H9 (cell line): ENCODE results near the gene S1PR3. TPM values are rescaled to one million over a fixed set of nuclear protein-coding genes. Genes with fewer than 3 reads are reported as not detected.
A peak's percentile ranks its signal among the peaks of the same experiment; 100 is the strongest.

Source experiments
- DNase-seq: peaks from one replicate; pipeline ENCODE4 v3.0.0-alpha.2; 2017
- H2AFZ ChIP-seq: one replicate; pipeline ENCODE4 v1.6.1; 2013; ENCODE audit warnings: mild to moderate bottlenecking, low read length, control low read depth, moderate library complexity
- H2AK5ac ChIP-seq: 2 replicates; pipeline ENCODE4 v1.6.1; 2013; ENCODE audit warnings: low read length, control low read depth, mixed read lengths; ENCODE audit not compliant: insufficient read length
- H2BK120ac ChIP-seq: one replicate; pipeline ENCODE4 v1.6.1; 2013; ENCODE audit warnings: low read depth, mild to moderate bottlenecking, low read length, control low read depth, inconsistent platforms; ENCODE audit not compliant: poor library complexity, severe bottlenecking
- H2BK12ac ChIP-seq: 2 replicates; pipeline ENCODE4 v1.6.1; 2013; ENCODE audit warnings: low read length, control low read depth, mixed read lengths, low read depth; ENCODE audit not compliant: insufficient read length
- H2BK15ac ChIP-seq: 2 replicates; pipeline ENCODE4 v1.6.1; 2013; ENCODE audit warnings: low read depth, low read length, control low read depth
- H2BK20ac ChIP-seq: one replicate; pipeline ENCODE4 v1.6.1; 2013; ENCODE audit warnings: low read depth, mild to moderate bottlenecking, low read length, control low read depth, inconsistent platforms; ENCODE audit not compliant: poor library complexity, severe bottlenecking
- H2BK5ac ChIP-seq: 2 replicates; pipeline ENCODE4 v1.6.1; 2013; ENCODE audit warnings: low read length, control low read depth, mixed read lengths; ENCODE audit not compliant: insufficient read length
- H3K14ac ChIP-seq: 2 replicates; pipeline ENCODE4 v1.6.1; 2013; ENCODE audit warnings: low read length, control low read depth; ENCODE audit not compliant: insufficient read depth
- H3K18ac ChIP-seq: 2 replicates; pipeline ENCODE4 v1.6.1; 2013; ENCODE audit warnings: low read depth, mild to moderate bottlenecking, mixed read lengths, low read length, control low read depth; ENCODE audit not compliant: insufficient read length
- H3K23ac ChIP-seq: 2 replicates; pipeline ENCODE4 v1.6.1; 2013; ENCODE audit warnings: low read length, control low read depth, mixed read lengths, low read depth; ENCODE audit not compliant: insufficient read length
- H3K23me2 ChIP-seq: 2 replicates; pipeline ENCODE4 v1.6.1; 2013; ENCODE audit warnings: low read depth, mild to moderate bottlenecking, mixed read lengths, low read length, control low read depth; ENCODE audit not compliant: insufficient read length, poor library complexity, severe bottlenecking
- H3K27ac ChIP-seq: 2 replicates; pipeline ENCODE4 v1.5.1; 2013; ENCODE audit warnings: low read length, control low read depth, mixed read lengths, low read depth; ENCODE audit not compliant: insufficient read length
- H3K27me3 ChIP-seq: 2 replicates; pipeline ENCODE4 v1.6.1; 2013; ENCODE audit warnings: low read length, control low read depth, inconsistent platforms; ENCODE audit not compliant: insufficient read depth
- H3K4ac ChIP-seq: 2 replicates; pipeline ENCODE4 v1.6.1; 2013; ENCODE audit warnings: low read depth, mild to moderate bottlenecking, control low read depth, inconsistent platforms, low read length, moderate library complexity
- H3K4me1 ChIP-seq: 2 replicates; pipeline ENCODE4 v1.6.1; 2013; ENCODE audit warnings: low read length, control low read depth, inconsistent platforms; ENCODE audit not compliant: insufficient read depth
- H3K4me2 ChIP-seq: 2 replicates; pipeline ENCODE4 v1.6.1; 2013; ENCODE audit warnings: low read length, control low read depth, mixed read lengths; ENCODE audit not compliant: insufficient read length, insufficient read depth
- H3K56ac ChIP-seq: 2 replicates; pipeline ENCODE4 v1.6.1; 2013; ENCODE audit warnings: low read depth, mild to moderate bottlenecking, mixed read lengths, low read length, control low read depth; ENCODE audit not compliant: insufficient read length
- H3K79me1 ChIP-seq: 2 replicates; pipeline ENCODE4 v1.6.1; 2013; ENCODE audit warnings: low read depth, mild to moderate bottlenecking, moderate library complexity, low read length, control low read depth, inconsistent platforms; ENCODE audit not compliant: insufficient read depth, poor library complexity, severe bottlenecking
- H3K79me2 ChIP-seq: 2 replicates; pipeline ENCODE4 v1.6.1; 2013; ENCODE audit warnings: low read length, control low read depth, inconsistent platforms; ENCODE audit not compliant: insufficient read depth
- H3K9ac ChIP-seq: 2 replicates; pipeline ENCODE4 v1.6.1; 2013; ENCODE audit warnings: low read length, control low read depth, mixed read lengths; ENCODE audit not compliant: insufficient read length; ENCODE audit errors: extremely low read depth
- H3K9me3 ChIP-seq: one replicate; pipeline ENCODE4 v1.6.1; 2013; ENCODE audit warnings: low read depth, low read length, inconsistent platforms; ENCODE audit not compliant: control insufficient read depth
- H3T11ph ChIP-seq: one replicate; pipeline ENCODE4 v1.6.1; 2013; ENCODE audit warnings: mild to moderate bottlenecking, low read length, control low read depth, inconsistent platforms
- H4K20me1 ChIP-seq: one replicate; pipeline ENCODE4 v1.6.1; 2013; ENCODE audit not compliant: control insufficient read depth, insufficient read length, insufficient read depth
- H4K5ac ChIP-seq: 2 replicates; pipeline ENCODE4 v1.6.1; 2013; ENCODE audit warnings: low read depth, mild to moderate bottlenecking, mixed read lengths, low read length, control low read depth; ENCODE audit not compliant: insufficient read length
- H4K8ac ChIP-seq: replicated peaks from 2 replicates; pipeline ENCODE4 v1.6.1; 2013; ENCODE audit warnings: low read length, control low read depth, mixed read lengths, low read depth; ENCODE audit not compliant: insufficient read length
- H4K91ac ChIP-seq: 2 replicates; pipeline ENCODE4 v1.6.1; 2013; ENCODE audit warnings: low read depth, mild to moderate bottlenecking, moderate library complexity, mixed read lengths, low read length, control low read depth; ENCODE audit not compliant: insufficient read length
- H3K27ac Mint-ChIP-seq, 3 experiments: 2 replicates in 2 of 3; 3 replicates in 1 of 3; pipeline ENCODE4 v1.8.0; 2020 to 2021; ENCODE audit warnings: mixed read lengths in 3 of 3, mild to moderate bottlenecking in 1 of 3, moderate library complexity in 1 of 3
- H3K27me3 Mint-ChIP-seq: 2 replicates; pipeline ENCODE4 v1.8.0; 2021; ENCODE audit warnings: low read depth, mild to moderate bottlenecking, moderate library complexity, mixed read lengths
- H3K36me3 Mint-ChIP-seq, 3 experiments: 2 replicates in 2 of 3; 3 replicates in 1 of 3; pipeline ENCODE4 v1.8.0; 2020 to 2021; ENCODE audit warnings: low read depth in 3 of 3, mixed read lengths in 3 of 3; ENCODE audit not compliant: insufficient read depth in 1 of 3
- H3K4me1 Mint-ChIP-seq, 2 experiments: 2 replicates each; pipeline ENCODE4 v1.8.0; 2020; ENCODE audit warnings: mixed read lengths in 2 of 2
- H3K4me3 Mint-ChIP-seq, 2 experiments: 2 replicates in 1 of 2; 3 replicates in 1 of 2; pipeline ENCODE4 v1.8.0; 2020 to 2021; ENCODE audit warnings: mild to moderate bottlenecking in 2 of 2, mixed read lengths in 2 of 2, moderate library complexity in 1 of 2
- H3K9me3 Mint-ChIP-seq, 2 experiments: 2 replicates in 1 of 2; 3 replicates in 1 of 2; pipeline ENCODE4 v1.8.0; 2020; ENCODE audit warnings: mild to moderate bottlenecking in 2 of 2, mixed read lengths in 2 of 2, moderate library complexity in 1 of 2
- CTCF ChIP-seq: fragments of 200-600 bp; sonication (generic); conservative IDR thresholded peaks from 3 replicates; pipeline ENCODE4 v1.8.0; 2021; ENCODE audit warnings: antibody characterized with exemption, mild to moderate bottlenecking
- WGBS: extraction: QIAGEN DNeasy Blood & Tissue Kit; methylation state at CpG from one replicate; pipeline ENCODE4 v1.1.7; 2013; ENCODE audit warnings: missing lambda C conversion rate, low lambda C conversion rate, mixed read lengths; ENCODE audit not compliant: insufficient read length; ENCODE audit errors: extremely low coverage; 5-methylcytosine and 5-hydroxymethylcytosine counted together
- total RNA-seq: library from RNA; stranded (reverse); gene quantifications from 2 replicates; pipeline ENCODE4 v1.2.1, GENCODE V29; 2021

Gene S1PR3
- total RNA-seq, 1 experiment from 2014 or later = 3.3 TPM

DNA sequence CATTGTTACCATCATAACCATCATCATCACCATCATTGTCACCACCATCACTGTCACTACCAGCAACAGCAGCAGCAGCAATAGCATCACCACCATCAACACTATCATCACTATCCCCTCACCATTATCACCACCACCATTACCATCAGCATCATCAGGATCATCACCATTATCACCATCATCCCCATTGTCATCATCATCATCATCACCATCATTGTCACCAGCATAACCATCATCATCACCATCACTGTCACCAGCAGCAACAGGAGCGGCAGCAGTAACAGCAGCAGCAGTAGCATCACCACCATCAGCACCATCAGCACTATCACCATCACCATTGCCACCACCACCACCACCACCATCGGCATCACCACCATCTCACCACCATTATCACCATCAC, 48.4 kb downstream of the S1PR3 start:
- H3K18ac ChIP-seq = no peak overlapping the region
- H3K56ac ChIP-seq = no peak overlapping the region
- Mint-ChIP-seq H3K9me3 (no peaks in the 10 kb centered on the region), H3K27me3 (no peaks in the 10 kb centered on the region; the same call in 1 of the 2 replicates), H3K4me3 (no peak overlapping the region), H3K36me3 (no peaks in the 10 kb centered on the region), H3K27ac (no peak overlapping the region), H3K4me1 (no peaks in the 10 kb centered on the region)
- no peak for DNase-seq
- no peak overlapping the region for H3K4me2 ChIP-seq
- H3K27me3 ChIP-seq = no peaks in the 10 kb centered on the region
- H4K20me1 ChIP-seq = no peaks in the 10 kb centered on the region
- H3K9me3 ChIP-seq = no peaks in the 10 kb centered on the region
- H3K79me2 ChIP-seq = no peaks in the 10 kb centered on the region
- no peak overlapping the region for H2BK12ac ChIP-seq
- H4K5ac ChIP-seq = peak overlapping the region; percentile 38
- no peak overlapping the region for H2BK120ac ChIP-seq
- H3K9ac ChIP-seq = no peak overlapping the region
- H2AK5ac ChIP-seq = no peak overlapping the region
- H4K8ac ChIP-seq = no peak overlapping the region
- no peak overlapping the region for H2BK20ac ChIP-seq
- no peak overlapping the region for H3K27ac ChIP-seq
- no CpG with 5 or more reads among the region's 2 CpGs for WGBS
- no peak overlapping the region for H3K14ac ChIP-seq
- no peak overlapping the region for H2BK15ac ChIP-seq
- H2BK5ac ChIP-seq = no peak overlapping the region
- H3K23me2 ChIP-seq = no peaks in the 10 kb centered on the region
- H3K4me1 ChIP-seq = no peaks in the 10 kb centered on the region
- H3K23ac ChIP-seq = peak overlapping the region; percentile 8
- no peak overlapping the region for H2AFZ ChIP-seq
- no peaks in the 10 kb centered on the region for H3K79me1 ChIP-seq
- no peak overlapping the region for H3K4ac ChIP-seq
- H4K91ac ChIP-seq = no peak overlapping the region
- no peak for TF ChIP-seq CTCF
- H3T11ph ChIP-seq = no peak overlapping the region
